Dendritic cell treated with granulocyte-macrophage colony-stimulating factor and Interleukin-4, amounts not matched to agents 40 ng/mL and 50 ng/mL, for 4 days (primary cell): ENCODE results near the gene STRIP2.
A peak's percentile ranks its signal among the peaks of the same experiment; 100 is the strongest.
"Not testable (repeated sequence)": the region's sequence is repeated elsewhere in the genome, so short reads cannot be mapped to it uniquely, and the experiment has no call there.

Experiments
- H3K27ac Mint-ChIP-seq: one replicate; pipeline ENCODE4 v1.8.0; 2022; ENCODE audit warnings: mild to moderate bottlenecking, mixed read lengths
- H3K27me3 Mint-ChIP-seq: one replicate; pipeline ENCODE4 v1.8.0; 2022; ENCODE audit warnings: mild to moderate bottlenecking, mixed read lengths
- H3K36me3 Mint-ChIP-seq: one replicate; pipeline ENCODE4 v1.8.0; 2022; ENCODE audit warnings: low read depth, mixed read lengths
- H3K4me1 Mint-ChIP-seq: one replicate; pipeline ENCODE4 v1.8.0; 2022; ENCODE audit warnings: low read depth, mixed read lengths
- H3K4me3 Mint-ChIP-seq: one replicate; pipeline ENCODE4 v1.8.0; 2022; ENCODE audit warnings: mild to moderate bottlenecking, moderate library complexity, mixed read lengths
- H3K9me3 Mint-ChIP-seq: one replicate; pipeline ENCODE4 v1.8.0; 2022; ENCODE audit warnings: mixed read lengths
- intact Hi-C: fragments of 100-400 bp; cut with micrococcal nuclease; formaldehyde crosslinking; loops from one replicate; pipeline ENCODE4 v1.15.0; 2022

Gene STRIP2

DNA sequence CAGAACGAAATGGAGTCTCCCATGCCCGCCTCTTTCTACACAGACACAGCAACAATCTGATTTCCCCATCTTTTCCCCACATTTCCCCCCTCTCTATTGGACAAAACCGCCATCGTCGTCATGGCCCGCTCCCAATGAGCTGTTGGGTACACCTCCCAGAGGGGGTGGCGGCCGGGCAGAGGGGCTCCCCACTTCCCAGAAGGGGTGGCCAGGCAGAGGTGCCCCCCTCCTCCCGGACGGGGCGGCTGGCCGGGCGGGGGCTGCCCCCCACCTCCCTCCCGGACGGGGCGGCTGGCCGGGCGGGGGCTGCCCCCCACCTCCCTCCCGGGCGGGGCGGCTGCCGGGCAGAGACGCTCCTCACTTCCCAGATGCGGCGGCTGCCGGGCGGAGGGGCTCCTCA is 41.7 kb downstream of the STRIP2 start:
- H3K4me3 Mint-ChIP-seq, H3K36me3 Mint-ChIP-seq, H3K27me3 Mint-ChIP-seq, H3K27ac Mint-ChIP-seq, intact Hi-C loops, H3K4me1 Mint-ChIP-seq, H3K9me3 Mint-ChIP-seq: not testable (repeated sequence)

- H3K9me3 Mint-ChIP-seq, H3K36me3 Mint-ChIP-seq, H3K27ac Mint-ChIP-seq, H3K4me1 Mint-ChIP-seq, H3K4me3 Mint-ChIP-seq, H3K27me3 Mint-ChIP-seq, intact Hi-C loops: not testable (repeated sequence)
Observed at GRCh38 chr7:129476398-129476797, 42.2 kb downstream of the STRIP2 start.

GRCh38 chr7:129479831-129480230 is 45.6 kb downstream of the STRIP2 start:
- no peak overlapping the region for H3K4me3 Mint-ChIP-seq
- no peaks in the 10 kb centered on the region for H3K4me1 Mint-ChIP-seq
- no peaks in the 10 kb centered on the region for H3K9me3 Mint-ChIP-seq
- H3K36me3 Mint-ChIP-seq, result no peaks in the 10 kb centered on the region
- intact Hi-C loops, result no loop called here
- H3K27me3 Mint-ChIP-seq, result no peaks in the 10 kb centered on the region
- H3K27ac Mint-ChIP-seq, result no peak overlapping the region

- H3K27ac Mint-ChIP-seq, result no peak overlapping the region
- no peaks in the 10 kb centered on the region for H3K4me1 Mint-ChIP-seq
- no peak overlapping the region for H3K4me3 Mint-ChIP-seq
- no peaks in the 10 kb centered on the region for H3K27me3 Mint-ChIP-seq
- intact Hi-C loops, result no loop called here
- no peaks in the 10 kb centered on the region for H3K9me3 Mint-ChIP-seq
- no peaks in the 10 kb centered on the region for H3K36me3 Mint-ChIP-seq
Observed at GRCh38 chr7:129480674-129481363, 46.6 kb downstream of the STRIP2 start.

DNA sequence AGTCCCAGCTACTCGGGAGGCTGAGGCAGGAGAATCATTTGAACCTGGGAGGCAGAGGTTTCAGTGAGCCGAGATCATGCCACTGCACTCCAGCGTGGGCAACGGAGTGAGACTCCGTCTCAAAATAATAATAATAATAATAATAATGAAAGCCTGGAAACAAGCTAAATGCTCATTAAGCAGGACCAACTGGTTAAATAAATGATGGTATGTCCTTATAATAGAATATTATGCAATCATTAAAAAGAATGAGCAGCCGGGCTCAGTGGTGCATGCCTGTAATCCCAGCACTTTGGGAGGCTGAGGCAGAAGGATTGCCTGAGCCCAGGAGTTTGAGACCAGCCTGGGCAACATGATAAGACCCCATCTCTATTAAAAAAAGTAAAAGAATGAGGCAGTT is 47.1 kb downstream of the STRIP2 start:
- H3K27me3 Mint-ChIP-seq, H3K4me1 Mint-ChIP-seq, H3K9me3 Mint-ChIP-seq, H3K4me3 Mint-ChIP-seq, H3K36me3 Mint-ChIP-seq, H3K27ac Mint-ChIP-seq, intact Hi-C loops: not testable (repeated sequence)

GRCh38 chr7:129482781-129483180 is 48.5 kb downstream of the STRIP2 start:
- no peaks in the 10 kb centered on the region for H3K9me3 Mint-ChIP-seq
- H3K4me1 Mint-ChIP-seq, result no peaks in the 10 kb centered on the region

DNA sequence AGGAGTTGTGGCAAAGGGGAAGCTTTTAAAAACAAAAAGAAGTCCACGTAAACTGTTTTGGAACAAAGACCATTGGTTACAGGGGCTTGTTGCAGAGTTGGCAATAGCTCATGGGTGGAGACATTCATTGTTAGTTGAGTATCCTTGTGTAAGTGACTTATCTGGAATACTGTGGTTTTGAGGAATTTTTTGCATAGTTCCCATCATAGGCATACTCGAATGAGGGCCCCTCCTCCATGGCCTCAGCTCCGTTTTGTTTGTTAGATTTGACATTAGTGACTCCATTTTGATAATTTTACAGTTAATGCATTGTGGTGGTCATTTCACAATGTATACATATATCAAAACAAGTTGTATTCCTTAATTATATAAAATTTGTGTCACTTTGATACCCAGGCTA is 55.3 kb downstream of the STRIP2 start:
- Mint-ChIP-seq H3K36me3 (no peaks in the 10 kb centered on the region), H3K4me3 (no peak overlapping the region), H3K27ac (no peak overlapping the region), H3K9me3 (no peaks in the 10 kb centered on the region), H3K27me3 (peaks cover 1% of the 10 kb centered on the region), H3K4me1 (no peaks in the 10 kb centered on the region)
- intact Hi-C loops, result no loop called here

More at GRCh38 chr7:129482781-129483180, 48.5 kb downstream of the STRIP2 start:
- no peaks in the 10 kb centered on the region for H3K27me3 Mint-ChIP-seq
- H3K27ac Mint-ChIP-seq, result no peak overlapping the region
- H3K36me3 Mint-ChIP-seq, result no peaks in the 10 kb centered on the region
- H3K4me3 Mint-ChIP-seq, result no peak overlapping the region
- intact Hi-C loops, result no loop called here

DNA sequence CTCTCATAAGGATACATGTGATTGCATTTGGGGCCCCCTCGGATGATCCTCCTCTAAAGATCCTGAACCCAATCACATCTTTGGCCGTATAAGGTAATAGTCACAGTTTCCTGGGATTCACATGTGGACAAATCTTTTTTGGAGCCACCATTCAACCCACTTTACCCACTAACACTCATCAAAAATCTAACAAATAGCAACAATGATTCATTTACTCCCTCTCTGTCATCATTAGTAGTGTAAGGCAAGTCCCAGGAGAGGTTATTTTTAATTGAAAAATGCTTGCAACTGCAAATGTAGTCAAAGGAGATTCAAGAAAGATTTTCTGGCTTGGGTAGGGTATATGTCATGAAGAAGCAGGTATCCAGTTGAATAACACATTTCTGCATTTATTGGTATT is 58.2 kb downstream of the STRIP2 start:
- no peaks in the 10 kb centered on the region for H3K36me3 Mint-ChIP-seq
- H3K9me3 Mint-ChIP-seq, result no peaks in the 10 kb centered on the region
- H3K27me3 Mint-ChIP-seq, result peaks cover 4% of the 10 kb centered on the region
- intact Hi-C loops, result loop anchor here (10.0 kb wide), 1 partner anchor 142 kb away; no protein-coding TSS in a partner anchor
- H3K4me3 Mint-ChIP-seq, result no peak overlapping the region
- H3K27ac Mint-ChIP-seq, result no peak overlapping the region
- peaks cover 22% of the 10 kb centered on the region for H3K4me1 Mint-ChIP-seq

DNA sequence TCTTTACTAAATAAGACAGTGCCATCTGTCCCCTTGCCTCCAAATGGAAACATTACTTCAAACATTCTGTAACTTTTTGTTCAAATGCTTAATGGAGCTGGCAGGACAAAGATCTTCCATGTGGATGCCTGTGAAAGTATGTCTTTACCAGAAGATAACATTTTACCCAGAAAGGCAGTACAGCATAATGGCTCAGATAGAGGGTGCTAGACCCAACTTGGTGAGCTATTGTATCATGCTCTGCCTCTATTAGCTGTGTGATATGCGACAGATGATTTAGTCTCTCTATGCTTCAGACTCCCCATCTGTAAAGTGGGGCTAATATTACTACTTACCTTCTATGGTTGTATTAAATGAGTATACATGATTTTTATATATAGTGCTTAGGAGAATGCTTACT is 59.3 kb downstream of the STRIP2 start:
- H3K36me3 Mint-ChIP-seq, result no peaks in the 10 kb centered on the region
- H3K4me1 Mint-ChIP-seq, result peaks cover 29% of the 10 kb centered on the region
- intact Hi-C loops, result loop anchor here (10.0 kb wide), 1 partner anchor 141 kb away; no protein-coding TSS in a partner anchor
- no peak overlapping the region for H3K27ac Mint-ChIP-seq
- no peaks in the 10 kb centered on the region for H3K9me3 Mint-ChIP-seq
- H3K4me3 Mint-ChIP-seq, result no peak overlapping the region
- H3K27me3 Mint-ChIP-seq, result peaks cover 10% of the 10 kb centered on the region

DNA sequence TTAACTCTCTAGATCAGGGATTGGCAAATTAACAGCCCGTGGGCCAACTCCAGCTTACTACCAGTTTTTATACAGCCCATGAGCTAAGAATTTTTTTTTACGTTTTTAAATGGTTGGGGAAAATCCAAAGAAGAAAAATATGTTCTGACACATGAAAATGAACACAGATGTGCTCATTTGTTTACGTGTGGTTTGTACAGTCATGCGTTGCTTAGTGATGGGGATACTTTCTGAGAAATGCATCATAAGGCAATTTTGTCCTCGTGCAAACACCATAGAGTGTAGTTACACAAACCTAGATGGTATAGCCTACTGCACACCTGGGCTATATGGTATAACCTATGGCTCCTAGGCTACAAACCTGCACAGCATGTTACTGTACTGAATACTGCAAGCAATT is 59.8 kb downstream of the STRIP2 start:
- no peak overlapping the region for H3K27ac Mint-ChIP-seq
- intact Hi-C loops, result loop anchor here (10.0 kb wide), 1 partner anchor 141 kb away; no protein-coding TSS in a partner anchor

GRCh38 chr7:129495987-129496386 is 61.8 kb downstream of the STRIP2 start:
- intact Hi-C loops, result loop anchor here (10.0 kb wide), 1 partner anchor 139 kb away; no protein-coding TSS in a partner anchor
- peaks cover 29% of the 10 kb centered on the region for H3K4me1 Mint-ChIP-seq
- no peak overlapping the region for H3K4me3 Mint-ChIP-seq
- H3K27ac Mint-ChIP-seq, result peak overlapping the region; percentile 46
- H3K27me3 Mint-ChIP-seq, result peaks cover 15% of the 10 kb centered on the region
- H3K9me3 Mint-ChIP-seq, result no peaks in the 10 kb centered on the region
- no peaks in the 10 kb centered on the region for H3K36me3 Mint-ChIP-seq

More for the DNA sequence above, 59.8 kb downstream of the STRIP2 start:
- H3K4me3 Mint-ChIP-seq, result no peak overlapping the region
- no peaks in the 10 kb centered on the region for H3K9me3 Mint-ChIP-seq
- H3K4me1 Mint-ChIP-seq, result peaks cover 29% of the 10 kb centered on the region
- peaks cover 10% of the 10 kb centered on the region for H3K27me3 Mint-ChIP-seq
- H3K36me3 Mint-ChIP-seq, result no peaks in the 10 kb centered on the region

- Mint-ChIP-seq H3K27me3 (peaks cover 22% of the 10 kb centered on the region), H3K36me3 (no peaks in the 10 kb centered on the region), H3K27ac (peak overlapping the region; percentile 31), H3K9me3 (no peaks in the 10 kb centered on the region), H3K4me3 (no peak overlapping the region), H3K4me1 (peaks cover 29% of the 10 kb centered on the region)
- intact Hi-C loops, result loop anchor here (10.0 kb wide), 1 partner anchor 138 kb away; no protein-coding TSS in a partner anchor
Observed at GRCh38 chr7:129496653-129497052, 62.4 kb downstream of the STRIP2 start.

DNA sequence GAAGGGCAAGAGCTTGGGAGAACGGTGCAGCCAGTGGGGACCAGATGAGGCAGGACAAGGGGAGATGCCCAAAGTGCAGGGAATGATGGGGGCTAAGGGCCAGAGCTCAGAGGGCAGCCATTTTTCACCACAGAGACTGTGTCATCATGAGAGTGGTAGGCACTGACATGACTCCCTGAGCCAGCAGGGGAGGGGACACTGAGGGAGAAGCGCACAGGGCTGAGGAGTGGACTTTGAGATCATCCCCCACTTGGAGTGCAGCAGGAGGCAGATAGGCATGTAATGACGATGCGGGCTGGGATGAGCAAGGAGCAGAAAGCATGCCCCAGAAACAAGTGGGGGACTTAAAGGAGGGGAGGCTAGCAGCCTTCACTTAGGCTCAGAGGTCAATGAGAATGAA is 62.9 kb downstream of the STRIP2 start:
- Mint-ChIP-seq H3K4me1 (peaks cover 34% of the 10 kb centered on the region), H3K9me3 (no peaks in the 10 kb centered on the region), H3K27ac (peak overlapping the region; percentile 31), H3K4me3 (no peak overlapping the region), H3K27me3 (peaks cover 24% of the 10 kb centered on the region), H3K36me3 (no peaks in the 10 kb centered on the region)
- intact Hi-C loops, result loop anchor here (10.0 kb wide), 1 partner anchor 138 kb away; no protein-coding TSS in a partner anchor

GRCh38 chr7:129498021-129498420 is 63.8 kb downstream of the STRIP2 start:
- H3K4me3 Mint-ChIP-seq, result no peak overlapping the region
- H3K27me3 Mint-ChIP-seq, result peaks cover 30% of the 10 kb centered on the region
- H3K4me1 Mint-ChIP-seq, result peaks cover 38% of the 10 kb centered on the region
- no peaks in the 10 kb centered on the region for H3K36me3 Mint-ChIP-seq
- H3K27ac Mint-ChIP-seq, result peak overlapping the region; percentile 62
- intact Hi-C loops, result loop anchor here (10.0 kb wide), 1 partner anchor 137 kb away; no protein-coding TSS in a partner anchor
- H3K9me3 Mint-ChIP-seq, result no peaks in the 10 kb centered on the region

DNA sequence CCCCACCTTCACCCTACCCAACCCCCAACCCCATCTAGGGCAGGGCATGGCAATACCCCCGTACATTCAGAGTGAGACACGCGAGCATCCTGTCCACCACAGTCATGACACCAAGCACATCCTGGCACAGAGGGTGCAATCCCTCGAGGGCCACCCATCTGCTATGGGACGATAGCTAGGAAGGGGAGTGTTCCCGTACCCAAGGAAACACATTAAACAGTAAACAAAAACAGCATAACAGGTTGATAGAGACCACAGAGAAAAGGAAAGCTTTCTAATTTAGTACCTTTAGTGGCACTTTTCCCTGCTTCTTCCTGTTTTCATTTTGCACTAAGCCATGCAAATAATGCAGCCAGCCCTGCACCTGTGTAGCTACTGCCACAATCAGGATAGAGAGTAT is 65.8 kb downstream of the STRIP2 start:
- peaks cover 39% of the 10 kb centered on the region for H3K4me1 Mint-ChIP-seq
- no peak overlapping the region for H3K4me3 Mint-ChIP-seq
- H3K9me3 Mint-ChIP-seq, result no peaks in the 10 kb centered on the region
- no peaks in the 10 kb centered on the region for H3K36me3 Mint-ChIP-seq
- peak overlapping the region; percentile 4 for H3K27ac Mint-ChIP-seq
- intact Hi-C loops, result loop anchor here (10.0 kb wide), 2 partner anchors 115 to 135 kb away; partner anchors contain the start of gene NRF1
- H3K27me3 Mint-ChIP-seq, result peaks cover 43% of the 10 kb centered on the region
